ENCODE data around the gene MELK.

MELK gene

DNA sequence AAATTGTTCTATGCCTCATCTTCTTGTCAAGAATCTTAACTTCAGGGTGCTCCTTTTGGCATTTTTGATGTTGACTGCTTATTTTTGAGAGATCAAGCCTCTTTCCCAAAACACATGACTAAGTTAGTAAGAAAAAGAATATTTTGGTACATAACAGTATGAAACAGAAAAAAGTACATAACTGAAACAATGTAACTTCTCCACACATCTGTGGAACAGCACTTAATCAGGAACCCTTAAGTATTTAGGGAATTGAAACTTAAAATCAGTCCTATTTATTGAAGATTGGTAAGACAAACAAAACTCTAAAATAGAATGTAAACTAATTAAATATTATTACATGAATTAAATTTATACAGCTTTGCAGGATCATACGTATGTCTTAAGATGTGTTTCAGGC lies 103.4 kb downstream of the MELK start:
- no peak for DNase-seq

DNA sequence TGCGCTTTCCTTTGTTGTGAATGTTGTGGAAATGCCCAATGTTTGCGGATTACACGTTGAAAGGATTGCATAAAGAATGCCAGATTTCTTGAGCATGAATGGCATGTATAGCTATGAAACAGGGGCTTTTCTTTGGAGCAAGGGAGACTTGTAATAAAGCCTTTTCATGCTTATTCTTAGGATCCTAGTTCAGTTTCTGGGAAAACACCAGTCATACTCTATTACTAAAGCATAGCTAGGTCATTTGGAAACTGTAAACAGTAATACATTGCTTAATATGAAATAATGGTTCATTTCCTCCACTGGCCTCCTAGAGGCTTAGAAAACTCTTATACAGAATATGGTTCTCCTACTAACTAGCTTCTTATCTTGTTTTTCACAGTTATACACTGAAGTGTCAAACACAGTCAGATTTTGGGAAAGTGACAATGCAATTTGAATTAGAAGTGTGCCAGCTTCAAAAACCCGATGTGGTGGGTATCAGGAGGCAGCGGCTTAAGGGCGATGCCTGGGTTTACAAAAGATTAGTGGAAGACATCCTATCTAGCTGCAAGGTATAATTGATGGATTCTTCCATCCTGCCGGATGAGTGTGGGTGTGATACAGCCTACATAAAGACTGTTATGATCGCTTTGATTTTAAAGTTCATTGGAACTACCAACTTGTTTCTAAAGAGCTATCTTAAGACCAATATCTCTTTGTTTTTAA lies 104.2 kb downstream of the MELK start:
- no peak for DNase-seq

DNA sequence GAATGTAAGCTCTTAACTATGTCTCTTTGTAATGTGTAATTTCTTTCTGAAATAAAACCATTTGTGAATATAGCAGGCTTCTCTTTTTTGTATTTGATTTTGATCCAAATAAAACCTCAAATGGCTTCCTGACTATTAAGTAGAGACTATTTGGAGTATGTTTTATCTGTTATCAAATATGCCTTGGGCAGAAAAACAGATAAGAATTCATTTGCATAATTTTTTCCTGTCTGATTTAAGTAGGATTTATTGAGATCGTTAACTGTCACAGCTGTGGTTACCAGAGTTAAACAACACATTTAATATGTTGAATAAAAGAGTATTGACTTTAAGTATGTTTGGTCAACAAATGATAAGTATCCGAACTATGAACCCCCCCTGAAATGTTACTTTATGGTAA lies 104.9 kb downstream of the MELK start:
- no peak for DNase-seq

DNA sequence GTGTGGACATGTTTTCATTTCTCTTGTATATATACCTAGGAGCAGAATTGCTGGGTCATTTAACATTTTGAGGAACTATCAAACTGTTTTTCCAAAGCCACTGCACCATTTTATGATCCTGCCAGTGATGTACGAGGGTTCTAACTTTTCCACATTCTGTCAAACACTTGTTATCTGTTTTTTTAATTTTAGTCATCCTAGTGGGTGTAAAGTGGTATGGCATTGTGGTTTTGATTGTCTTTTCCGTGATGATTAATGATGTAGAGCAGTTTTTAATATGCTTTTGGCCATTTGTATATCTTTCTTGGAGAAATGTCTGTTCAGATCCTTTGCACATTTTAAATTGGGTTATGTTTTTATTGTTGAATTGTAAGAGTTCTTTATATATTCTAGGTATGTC lies 107.0 kb downstream of the MELK start:
- no peak for DNase-seq

DNA sequence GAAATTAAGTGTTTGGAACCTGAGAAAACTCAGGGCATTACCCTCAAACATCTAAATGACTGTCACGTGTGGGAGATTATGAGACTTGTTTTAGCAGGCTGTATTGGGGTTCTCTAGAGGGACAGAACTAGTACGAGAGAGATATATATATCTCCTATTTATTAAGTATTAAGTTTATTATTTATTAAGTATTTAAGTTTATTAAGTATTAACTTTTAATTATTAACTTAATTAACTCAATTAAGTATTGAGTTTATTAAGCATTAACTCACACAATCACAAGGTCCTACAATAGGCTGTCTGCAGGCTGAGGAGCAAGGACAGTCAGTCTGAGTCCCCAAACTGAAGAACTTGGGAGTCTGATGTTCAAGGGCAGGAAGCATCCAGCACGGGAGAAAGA lies 113.8 kb downstream of the MELK start:
- no peak for DNase-seq

DNA sequence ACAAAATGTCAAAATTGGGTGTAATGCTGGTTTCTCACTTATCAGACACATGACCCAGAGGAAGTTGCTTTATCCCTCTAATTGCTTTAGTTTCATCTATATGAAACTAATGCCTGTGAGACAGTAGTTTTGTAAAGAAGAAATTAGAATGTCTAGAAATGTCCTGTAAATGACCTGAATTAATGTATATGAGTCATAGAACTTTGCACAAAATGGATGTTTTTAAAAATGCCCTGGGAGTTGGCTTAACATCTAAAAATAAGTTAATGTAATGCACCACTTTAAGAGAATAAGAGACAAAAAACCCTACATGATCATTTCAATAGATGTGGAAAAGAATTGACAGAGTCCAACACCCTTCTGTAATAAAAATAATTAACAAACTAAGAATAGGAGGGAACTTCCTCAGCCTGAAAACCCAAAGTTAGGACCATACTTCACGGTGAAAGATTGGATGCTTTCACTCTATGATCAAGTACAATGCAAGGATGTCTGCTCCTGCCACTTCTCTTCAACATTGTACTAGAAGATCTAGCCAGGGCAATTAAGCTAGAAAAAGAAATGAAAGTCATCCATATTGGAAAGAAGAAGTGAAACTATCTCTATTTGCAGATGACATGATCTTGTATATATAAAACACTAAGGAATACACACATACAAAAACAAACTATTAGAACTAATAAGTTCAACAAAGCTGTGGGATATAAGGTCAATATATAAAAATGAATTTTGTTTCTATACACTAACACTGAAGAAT lies 117.9 kb downstream of the MELK start:
- DNase-seq, result no peak

DNA sequence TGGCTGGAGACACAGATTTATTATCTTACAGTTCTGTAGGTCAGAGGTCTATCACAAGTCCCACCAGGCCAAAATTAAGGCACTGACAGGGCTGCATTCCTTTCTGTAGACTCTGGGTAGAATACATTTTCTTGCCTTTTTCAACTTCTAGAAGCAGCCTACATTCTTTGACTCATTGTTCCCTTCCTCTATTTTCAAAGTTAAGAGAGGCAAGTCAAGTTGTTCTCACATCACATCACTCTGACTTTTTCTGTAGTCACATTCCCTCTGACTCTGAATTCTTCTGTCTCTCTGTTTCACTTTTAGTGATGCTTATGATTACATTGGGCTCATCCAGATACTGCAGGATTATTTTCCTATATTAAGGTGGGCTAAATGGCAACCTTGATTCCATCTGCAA lies 119.0 kb downstream of the MELK start:
- DNase-seq, result no peak

DNA sequence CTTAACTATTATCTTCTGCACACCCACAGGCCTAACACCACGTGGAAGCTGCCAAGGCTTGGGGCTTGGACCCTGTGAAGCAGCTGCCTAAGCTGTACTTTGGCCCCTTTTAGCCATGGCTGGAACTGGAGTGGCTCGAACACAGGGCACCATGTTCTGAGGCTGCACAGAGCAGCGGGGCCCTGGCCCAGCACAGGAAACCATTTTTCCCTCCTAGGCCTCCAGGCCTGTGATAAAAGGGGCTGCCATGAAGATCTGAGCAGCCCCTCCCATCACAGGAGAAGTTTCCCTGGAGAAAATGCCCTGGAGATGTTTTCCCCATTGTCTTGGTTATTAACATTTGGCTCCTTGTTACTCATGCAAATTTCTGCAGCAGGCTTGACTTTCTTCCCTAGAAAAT lies 126.3 kb downstream of the MELK start:
- no peak for DNase-seq

DNA sequence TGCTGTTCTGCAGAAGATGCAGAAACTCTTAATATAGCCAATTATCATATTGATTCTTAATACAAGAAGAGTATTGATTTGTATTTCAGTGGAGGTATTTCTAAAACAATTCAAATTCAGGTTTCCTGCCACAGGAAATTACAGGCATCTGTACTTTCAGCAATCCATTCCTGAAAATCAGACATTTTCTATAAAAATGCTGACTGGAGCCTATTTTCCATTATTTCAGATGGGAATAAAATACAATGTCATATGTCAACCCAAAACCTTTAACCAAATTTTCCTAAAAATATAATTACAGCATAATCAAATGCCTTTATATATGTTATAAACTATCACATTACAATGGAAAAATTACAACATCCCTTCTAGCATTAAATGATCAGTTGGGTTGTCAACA lies 131.5 kb downstream of the MELK start:
- no peak for DNase-seq

DNA sequence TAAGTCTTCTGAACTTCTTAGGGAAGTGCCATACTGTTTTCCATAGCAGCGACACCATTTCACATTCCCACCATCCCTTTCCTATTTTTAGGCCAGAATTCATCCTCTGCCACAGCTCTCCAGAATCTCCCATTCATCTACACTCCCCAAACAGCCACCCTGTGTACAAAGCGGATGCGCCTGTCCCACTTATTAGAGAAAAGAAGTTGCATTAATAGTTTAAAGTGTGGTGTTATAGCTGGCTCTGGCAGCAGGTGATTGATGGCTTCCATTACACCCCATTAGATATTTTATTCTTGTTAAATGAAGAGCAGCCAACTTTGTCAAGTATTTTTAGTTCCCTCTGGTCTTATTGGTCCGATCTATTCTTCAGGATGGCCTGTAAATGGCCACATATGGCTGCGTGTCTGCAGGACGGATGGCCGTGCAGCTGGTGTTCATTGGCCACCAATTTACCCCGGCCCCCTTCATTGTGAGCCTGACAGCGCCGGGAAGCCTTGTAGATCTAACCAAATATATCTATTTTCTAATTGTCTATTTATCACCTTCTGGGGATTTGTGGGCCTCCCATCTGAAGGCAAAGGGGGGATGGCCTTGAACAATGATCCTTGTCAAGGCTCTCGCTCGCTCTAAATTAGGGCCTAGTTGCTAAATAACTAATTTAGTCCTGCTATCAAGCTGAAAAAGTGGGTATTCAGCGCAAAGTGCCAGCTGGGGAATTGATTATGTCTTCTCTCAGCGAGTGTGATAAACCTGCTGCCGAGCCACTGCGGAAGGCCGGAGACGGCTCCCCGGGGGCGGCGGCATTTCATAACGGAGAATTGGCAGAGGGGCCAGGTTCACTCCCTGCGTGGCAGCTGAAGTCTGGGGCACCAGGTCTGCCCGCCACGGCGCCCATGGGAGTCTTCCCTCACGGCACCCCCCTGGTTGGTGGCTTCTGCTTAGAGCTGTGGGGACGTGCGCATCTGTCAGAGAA lies 141.1 kb downstream of the MELK start:
- DNase-seq, result no peak

DNA sequence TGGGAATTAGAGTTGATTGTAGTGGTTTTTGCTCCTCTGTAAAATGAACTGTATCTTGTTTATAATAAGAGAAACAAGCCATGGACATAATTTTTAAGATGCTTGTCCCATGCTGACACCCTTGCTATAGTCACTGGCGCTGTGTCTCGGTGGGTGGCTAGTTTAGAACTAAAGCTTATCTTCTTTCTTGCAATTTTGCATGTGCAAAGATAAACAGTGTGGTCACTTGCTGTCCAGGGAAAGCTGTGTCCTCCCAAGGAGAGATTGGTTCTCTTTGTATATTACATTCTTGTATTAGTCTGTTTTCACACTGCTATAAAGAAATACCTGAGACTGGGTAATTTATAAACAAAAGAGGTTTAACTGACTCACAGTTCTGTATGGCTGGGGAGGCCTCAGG lies 143.8 kb downstream of the MELK start:
- DNase-seq, result no peak

DNA sequence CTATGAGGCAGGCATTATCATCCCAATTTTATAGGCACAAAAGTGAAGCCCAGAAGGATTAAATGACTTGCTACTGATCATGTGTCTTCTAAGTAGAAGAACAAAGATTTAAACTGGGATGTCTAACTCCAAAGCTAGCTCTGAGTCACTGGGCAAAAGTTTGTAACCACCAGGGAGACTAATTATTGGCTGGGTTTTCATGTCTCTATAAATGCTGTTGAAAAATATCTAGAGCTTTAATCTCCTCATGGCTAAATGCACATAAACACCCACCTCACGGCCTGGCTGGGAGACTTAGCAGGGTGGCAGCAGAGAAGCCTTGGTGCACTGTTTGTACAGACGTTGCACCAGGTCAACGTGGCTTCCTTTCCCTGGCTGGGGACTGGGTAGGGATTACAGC lies 144.6 kb downstream of the MELK start:
- DNase-seq, result no peak

DNA sequence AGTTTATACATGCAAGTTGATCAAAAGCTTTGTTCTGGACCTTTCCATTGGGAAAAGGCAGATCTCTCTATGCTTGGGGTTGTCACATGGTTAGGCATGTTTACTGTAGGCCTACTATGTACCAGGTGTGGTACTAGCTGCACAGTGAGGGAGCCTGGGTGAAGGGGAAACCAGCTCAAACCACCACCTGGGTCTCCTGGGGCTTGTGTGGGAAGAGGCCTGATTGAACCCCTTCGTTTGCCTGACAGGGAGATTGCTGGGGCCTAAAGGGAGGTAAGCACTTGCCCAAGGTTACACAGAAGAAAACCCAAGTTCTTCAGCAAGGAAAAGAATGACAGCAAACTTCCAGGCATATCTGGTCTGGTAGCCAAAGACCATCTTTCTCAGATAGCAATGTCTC lies 145.9 kb downstream of the MELK start:
- no peak for DNase-seq

DNA sequence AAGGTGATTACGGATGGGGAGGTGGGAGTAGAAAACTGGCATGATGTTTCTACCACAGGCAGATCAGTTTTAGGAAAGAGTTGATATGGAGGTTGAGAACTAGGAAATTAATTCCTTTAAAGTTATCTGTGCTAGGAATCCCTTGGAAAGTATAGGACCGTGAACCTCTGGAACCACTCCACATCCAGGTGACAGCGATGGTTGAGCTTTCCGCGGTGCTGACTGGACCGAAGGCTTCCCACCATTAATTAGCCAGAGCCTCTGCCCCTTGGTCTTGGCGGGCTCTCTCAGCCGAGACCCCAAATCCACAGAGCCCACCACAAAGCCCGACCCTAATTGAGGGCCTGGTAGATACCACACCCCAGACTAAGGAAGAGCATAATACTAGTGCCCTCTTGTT lies 147.3 kb downstream of the MELK start:
- DNase-seq, result no peak

DNA sequence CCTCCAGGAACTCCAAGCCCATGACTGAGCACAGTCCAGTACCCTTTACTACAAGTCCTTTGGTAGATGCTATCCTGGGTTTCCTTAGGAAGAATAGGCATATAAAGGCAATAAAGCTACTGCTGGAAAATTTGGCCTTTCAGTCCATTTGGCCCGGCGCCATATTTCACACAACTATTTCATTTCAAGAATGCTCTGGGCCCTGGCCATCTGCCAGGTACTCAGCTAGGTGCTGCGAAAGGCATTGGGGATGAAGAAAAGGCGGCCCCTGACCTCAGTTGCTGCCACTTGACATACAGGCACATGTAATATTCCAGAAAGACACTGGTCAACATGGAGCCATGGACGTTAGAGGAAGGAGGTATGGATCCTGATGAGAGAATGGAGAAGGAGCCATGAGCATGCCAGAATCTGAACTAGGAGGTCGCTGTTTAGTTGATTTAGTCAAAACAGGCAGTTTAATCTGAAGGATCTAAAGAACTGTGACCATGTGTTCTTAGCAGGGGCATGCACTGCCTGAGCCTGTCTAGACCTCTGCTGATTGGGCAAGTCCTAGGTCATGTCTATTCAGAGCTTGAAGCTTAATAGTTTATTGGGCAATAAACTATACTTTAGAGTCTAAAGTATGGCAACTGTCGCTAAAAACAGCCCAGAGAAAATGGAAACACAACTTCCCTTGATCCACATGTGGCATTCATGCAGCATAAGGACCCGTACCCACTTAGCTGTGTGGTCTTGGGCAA lies 149.3 kb downstream of the MELK start:
- DNase-seq, result no peak

DNA sequence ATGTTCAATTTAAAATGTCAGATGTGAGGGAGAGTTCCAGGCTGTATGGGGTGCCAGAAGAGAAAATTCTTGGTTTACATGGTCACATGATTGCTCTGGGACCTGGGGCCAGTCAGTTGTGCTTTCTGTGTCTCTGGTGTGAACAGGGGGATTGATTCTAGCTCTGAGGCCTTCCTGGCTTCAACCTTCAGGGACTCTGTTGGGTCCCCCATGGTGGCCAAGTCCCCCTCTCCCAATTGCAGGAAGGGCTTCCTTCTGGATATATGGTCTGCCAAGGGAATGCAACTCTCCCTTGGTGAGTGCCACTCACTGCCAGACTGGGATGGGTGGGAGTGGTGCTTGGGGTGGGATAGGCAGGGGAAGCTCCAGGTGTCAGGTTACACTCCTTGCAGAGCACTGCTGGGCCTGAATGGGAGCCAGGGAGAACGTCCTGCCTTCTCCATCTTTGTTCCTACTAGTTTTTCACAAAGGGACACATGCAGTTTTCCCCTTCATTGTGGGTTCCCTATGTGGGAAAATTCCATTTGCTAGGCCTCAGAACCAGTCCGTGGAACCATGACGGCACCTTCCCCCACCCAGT lies 153.2 kb downstream of the MELK start:
- no peak for DNase-seq

Data from activated CD8-positive, alpha-beta memory T cell treated with anti-CD3 and anti-CD28 coated beads for 24 hours (primary cell).